T-helper 2 cell treated with Interferon-gamma antibody and Interleukin-4, amounts not matched to agents 5 μg/mL and 100 μg/mL, for 36 hours (primary cell): ENCODE measurements around the gene INSYN2A.
A peak's percentile ranks its signal among the peaks of the same experiment; 100 is the strongest.

Experiments
- DNase-seq: peaks from one replicate; pipeline ENCODE4 v3.0.0; 2021; ENCODE audit warnings: low spot score
- H3K27ac Mint-ChIP-seq: one replicate; pipeline ENCODE4 v1.8.0; 2021; ENCODE audit warnings: mild to moderate bottlenecking, mixed read lengths
- H3K27me3 Mint-ChIP-seq: one replicate; pipeline ENCODE4 v1.8.0; 2021; ENCODE audit warnings: low read depth, mixed read lengths
- H3K36me3 Mint-ChIP-seq: one replicate; pipeline ENCODE4 v1.8.0; 2021; ENCODE audit warnings: low read depth, mixed read lengths
- H3K4me1 Mint-ChIP-seq: one replicate; pipeline ENCODE4 v1.8.0; 2021; ENCODE audit warnings: low read depth, mixed read lengths
- H3K4me3 Mint-ChIP-seq: one replicate; pipeline ENCODE4 v1.8.0; 2022; ENCODE audit warnings: mild to moderate bottlenecking, moderate library complexity, mixed read lengths
- H3K9me3 Mint-ChIP-seq: one replicate; pipeline ENCODE4 v1.8.0; 2021; ENCODE audit warnings: mixed read lengths

Gene INSYN2A, protein sequence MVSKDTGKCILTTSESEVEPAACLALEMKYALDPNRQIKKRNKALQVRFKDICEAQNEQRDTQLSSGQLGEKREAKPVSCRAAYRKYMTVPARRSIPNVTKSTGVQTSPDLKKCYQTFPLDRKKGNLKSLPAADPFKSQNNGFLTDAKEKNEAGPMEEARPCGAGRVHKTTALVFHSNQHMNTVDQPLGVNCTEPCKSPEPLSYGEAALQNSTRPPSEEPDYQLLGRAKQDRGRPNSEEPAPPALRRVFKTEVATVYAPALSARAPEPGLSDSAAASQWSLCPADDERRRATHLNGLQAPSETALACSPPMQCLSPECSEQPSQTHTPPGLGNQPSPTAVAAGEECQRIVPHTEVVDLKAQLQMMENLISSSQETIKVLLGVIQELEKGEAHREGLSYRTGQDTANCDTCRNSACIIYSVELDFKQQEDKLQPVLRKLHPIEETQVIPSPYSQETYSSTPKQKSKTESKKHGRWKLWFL

DNA sequence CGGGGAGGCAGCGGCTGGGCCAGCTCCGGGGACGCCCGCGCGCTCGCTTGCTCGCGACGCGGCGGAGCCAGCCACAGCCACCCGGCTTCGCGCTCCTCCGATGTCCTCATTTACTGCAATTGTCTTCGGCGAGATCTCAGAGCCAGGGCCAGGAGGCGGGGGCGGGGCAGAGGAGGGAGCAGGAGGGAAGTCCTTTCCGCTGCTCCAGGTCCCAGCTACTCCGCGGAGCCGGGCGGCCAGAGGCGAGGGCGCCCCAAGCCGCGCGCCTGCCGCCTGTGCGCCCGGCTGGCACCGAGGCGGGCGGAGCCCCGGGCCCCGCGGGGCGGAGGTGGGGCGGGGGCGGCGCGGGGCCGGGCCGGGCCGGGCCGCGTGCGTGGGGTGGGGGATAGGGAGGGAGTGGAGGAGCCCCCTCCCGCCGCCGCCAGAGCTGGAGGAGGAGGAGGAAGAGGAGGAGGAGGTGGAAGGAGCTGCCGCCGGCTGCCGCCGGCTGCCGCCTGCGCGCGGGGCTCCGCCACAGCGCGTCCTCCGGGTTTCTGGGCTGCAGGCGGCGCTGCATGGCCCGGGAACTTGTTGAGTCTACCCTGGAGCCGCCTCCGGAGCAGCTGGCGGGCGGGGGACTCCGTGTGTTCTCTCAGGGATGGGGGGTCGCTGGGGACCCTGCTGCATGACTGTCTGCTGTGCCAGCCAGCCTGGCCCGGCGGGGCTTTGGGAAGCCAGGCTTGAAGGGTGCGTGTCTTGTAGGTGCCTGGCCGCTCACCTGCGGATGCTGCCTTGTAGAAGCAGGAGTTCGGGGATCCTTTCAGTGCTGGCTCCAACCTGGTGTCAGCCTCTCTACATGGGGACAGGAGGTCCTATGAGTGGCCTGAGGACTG is at the start of gene INSYN2A:
INSYN2A (minus strand) TSS at position 310 of the 872 bp plus-strand sequence. CDS start 20,196 bp downstream, outside the sequence.
- Mint-ChIP-seq H3K27ac (no peak within 1 kb of the TSS), H3K4me3 (no peak within 1 kb of the TSS), H3K36me3 (no peaks in the 10 kb centered on the region), H3K9me3 (no peaks in the 10 kb centered on the region), H3K27me3 (peaks cover 41% of the 10 kb centered on the region), H3K4me1 (no peaks in the 10 kb centered on the region)
- DNase-seq, result no peak

DNA sequence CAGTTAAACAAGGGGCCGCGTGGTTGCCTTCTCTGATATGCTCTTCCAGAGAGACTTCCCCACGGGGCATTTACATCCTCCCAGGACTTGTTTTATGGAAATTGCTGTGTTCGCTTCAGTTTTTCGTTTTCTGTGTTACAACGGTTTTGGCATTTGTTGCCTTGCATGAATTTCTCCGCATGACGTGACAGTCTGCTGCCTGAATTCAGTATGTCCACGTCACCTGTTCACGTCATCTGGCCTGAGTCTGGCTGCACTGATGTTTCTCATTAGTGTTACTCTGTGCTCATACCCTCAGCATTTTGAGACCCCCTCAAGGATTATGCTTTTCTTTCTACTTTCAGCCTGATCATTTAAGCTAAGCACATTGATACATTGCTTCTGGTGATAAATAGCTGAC is 49.1 kb upstream of the INSYN2A start:
- Mint-ChIP-seq H3K4me3 (no peak overlapping the region), H3K27ac (no peak overlapping the region), H3K36me3 (no peaks in the 10 kb centered on the region), H3K4me1 (no peaks in the 10 kb centered on the region), H3K27me3 (peaks cover 2% of the 10 kb centered on the region), H3K9me3 (no peaks in the 10 kb centered on the region)
- DNase-seq, result no peak

DNA sequence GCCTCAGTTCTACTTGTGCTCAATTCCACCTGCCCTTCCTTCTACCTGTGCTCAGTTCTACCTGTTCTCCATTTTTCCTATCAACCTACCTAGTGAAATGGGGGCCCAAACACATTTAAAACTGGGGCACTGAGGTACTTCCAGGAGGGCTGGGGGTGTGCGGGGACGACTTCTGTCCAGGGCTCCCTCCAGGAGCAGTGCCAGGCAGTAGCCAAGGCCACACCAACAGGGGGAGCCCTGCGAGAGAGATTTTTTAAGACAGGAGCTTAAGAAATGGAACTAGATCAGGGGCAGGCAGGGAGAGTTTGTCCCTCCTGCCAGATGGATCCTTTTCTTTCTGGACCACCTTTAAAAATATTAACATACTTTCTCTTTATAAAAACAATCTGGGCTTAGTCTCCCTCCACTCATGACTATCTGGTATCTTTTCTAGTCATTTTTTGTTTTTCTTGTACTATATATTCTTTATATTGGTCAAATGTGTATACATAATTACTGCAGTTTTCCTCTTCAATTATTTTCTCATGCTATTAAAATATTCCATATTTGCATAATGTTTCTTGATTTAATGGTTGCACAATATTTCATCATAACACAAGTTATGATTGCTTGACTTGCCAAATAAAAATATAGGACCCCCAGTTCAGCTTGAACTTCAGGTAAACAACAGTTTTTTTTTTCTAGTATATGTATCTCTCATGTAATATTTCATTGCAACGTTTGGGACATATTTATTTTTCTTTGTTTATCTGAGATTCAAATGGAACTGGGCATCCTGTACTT is 47.3 kb upstream of the INSYN2A start:
- H3K4me3 Mint-ChIP-seq, result no peak overlapping the region
- H3K4me1 Mint-ChIP-seq, result no peaks in the 10 kb centered on the region
- H3K27ac Mint-ChIP-seq, result no peak overlapping the region
- no peaks in the 10 kb centered on the region for H3K36me3 Mint-ChIP-seq
- peaks cover 2% of the 10 kb centered on the region for H3K27me3 Mint-ChIP-seq
- peak; percentile 6 for DNase-seq
- H3K9me3 Mint-ChIP-seq, result no peaks in the 10 kb centered on the region

DNA sequence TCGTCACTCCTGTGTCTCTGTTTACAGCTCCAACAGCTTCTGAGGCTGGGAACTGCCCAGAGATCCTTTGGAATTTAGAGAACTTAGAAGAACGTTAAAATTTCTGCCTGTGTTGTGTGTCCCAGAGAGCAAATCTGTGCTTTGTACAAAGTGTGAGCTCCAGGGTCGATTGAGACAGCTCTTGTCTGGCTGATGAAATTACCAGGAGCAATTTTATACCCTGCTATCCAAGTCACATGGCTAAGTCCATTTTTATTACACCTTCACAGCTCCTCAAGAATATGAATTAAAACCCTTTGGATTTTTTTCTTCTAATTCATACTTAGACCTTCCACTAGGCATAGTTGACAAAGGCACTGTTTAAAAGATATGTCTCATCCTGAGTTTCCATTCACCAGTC is 46.5 kb upstream of the INSYN2A start:
- DNase-seq, result no peak
- no peak overlapping the region for H3K27ac Mint-ChIP-seq
- peaks cover 2% of the 10 kb centered on the region for H3K27me3 Mint-ChIP-seq
- H3K36me3 Mint-ChIP-seq, result no peaks in the 10 kb centered on the region
- H3K4me1 Mint-ChIP-seq, result no peaks in the 10 kb centered on the region
- no peak overlapping the region for H3K4me3 Mint-ChIP-seq
- no peaks in the 10 kb centered on the region for H3K9me3 Mint-ChIP-seq

DNA sequence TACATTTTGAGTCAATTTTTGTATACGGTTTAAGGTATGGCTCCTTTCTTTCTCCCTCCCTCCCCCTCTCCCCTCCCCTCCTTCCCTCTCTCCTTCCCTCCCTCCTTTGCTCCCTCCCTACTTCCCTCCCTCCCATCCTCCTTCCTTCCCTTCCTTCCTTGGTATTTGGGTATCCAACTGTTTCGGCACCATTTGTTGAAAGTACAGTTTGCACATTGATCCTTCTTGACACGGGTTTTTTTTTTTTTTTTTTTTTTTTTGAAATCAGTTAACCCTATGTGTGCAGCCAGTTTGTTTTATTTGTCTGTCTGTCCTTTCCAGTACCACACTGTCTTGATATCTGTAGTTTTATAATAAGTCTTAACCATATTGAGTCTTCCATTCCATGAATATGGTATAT is 39.9 kb upstream of the INSYN2A start:
- Mint-ChIP-seq H3K36me3 (no peaks in the 10 kb centered on the region), H3K27ac (no peak overlapping the region), H3K4me3 (no peak overlapping the region), H3K27me3 (no peaks in the 10 kb centered on the region), H3K4me1 (no peaks in the 10 kb centered on the region), H3K9me3 (no peaks in the 10 kb centered on the region)
- DNase-seq, result no peak

DNA sequence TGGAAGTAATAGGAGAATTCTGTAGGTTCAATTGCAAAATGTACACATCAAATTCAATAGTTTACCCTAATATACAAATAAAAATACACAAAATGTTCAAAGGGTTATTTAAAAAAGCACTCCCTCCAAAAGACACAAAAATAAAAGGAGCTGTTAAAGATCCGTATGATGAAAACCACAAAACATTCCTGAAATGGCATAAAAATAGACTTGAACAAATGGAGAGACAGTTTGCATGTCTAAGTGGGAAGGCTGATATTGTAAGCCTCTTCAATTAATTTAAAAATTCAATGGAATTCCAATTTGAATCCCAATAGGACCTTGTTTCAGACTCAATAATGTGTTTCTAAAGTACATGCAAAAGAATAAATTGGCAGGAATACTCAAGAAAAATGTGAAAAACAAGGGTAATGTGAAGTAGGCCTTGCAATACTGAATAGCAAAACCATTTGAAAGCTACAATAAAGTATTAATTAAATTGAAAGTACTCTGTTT is 38.0 kb upstream of the INSYN2A start:
- no peaks in the 10 kb centered on the region for H3K27me3 Mint-ChIP-seq
- DNase-seq, result no peak
- no peaks in the 10 kb centered on the region for H3K36me3 Mint-ChIP-seq
- H3K9me3 Mint-ChIP-seq, result no peaks in the 10 kb centered on the region
- no peaks in the 10 kb centered on the region for H3K4me1 Mint-ChIP-seq
- no peak overlapping the region for H3K4me3 Mint-ChIP-seq
- no peak overlapping the region for H3K27ac Mint-ChIP-seq

DNA sequence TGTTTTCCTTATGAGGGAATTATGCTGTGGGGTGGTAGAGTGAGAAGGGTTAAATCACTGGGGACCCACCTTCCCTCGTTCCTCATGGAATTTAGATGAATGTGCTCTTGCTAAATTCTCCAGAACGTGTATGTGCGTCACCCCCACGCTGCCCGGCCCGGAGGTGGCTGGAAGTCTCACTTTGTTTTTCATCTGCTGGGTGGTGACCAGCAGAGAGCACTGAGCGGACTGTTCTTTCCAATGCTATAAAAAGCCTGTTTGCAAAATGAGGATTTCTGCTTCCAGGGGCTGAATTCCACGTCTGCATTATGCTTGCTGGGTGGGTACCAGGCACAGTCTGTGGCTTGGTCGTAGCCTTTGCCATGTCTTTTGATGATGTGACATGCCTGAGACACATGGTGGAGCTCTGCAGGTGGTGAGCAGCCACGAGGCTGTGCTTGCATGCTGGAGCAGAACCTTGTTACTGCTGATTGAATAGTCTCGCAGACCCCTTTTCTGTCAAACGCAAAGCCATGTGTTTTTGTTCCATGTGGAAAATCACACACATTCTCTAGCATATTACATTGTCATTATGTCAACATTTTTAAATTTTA is 31.9 kb upstream of the INSYN2A start:
- Mint-ChIP-seq H3K9me3 (no peaks in the 10 kb centered on the region), H3K27ac (no peak overlapping the region), H3K4me1 (no peaks in the 10 kb centered on the region), H3K36me3 (no peaks in the 10 kb centered on the region), H3K27me3 (no peaks in the 10 kb centered on the region), H3K4me3 (no peak overlapping the region)
- DNase-seq, result no peak

DNA sequence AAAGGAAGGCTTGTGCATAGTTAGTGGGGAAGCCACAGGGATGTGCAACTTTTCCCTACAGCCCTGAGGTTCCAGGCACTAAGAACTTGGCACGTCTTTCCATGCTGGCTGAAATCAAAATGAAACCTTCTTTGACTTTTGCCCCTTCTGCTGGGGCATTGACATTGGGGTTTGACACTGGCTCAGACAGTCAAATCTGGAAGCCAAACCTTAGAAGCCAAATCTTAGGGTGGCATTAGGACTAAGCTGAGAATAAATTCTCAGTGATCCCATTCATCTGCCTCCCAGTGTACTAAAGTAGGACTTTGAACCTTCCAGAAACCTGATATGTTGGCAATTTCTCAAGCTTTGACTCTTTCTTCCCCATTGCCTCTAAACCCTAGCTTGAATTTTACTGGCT is 31.3 kb upstream of the INSYN2A start:
- no peaks in the 10 kb centered on the region for H3K27me3 Mint-ChIP-seq
- H3K27ac Mint-ChIP-seq, result no peak overlapping the region
- H3K36me3 Mint-ChIP-seq, result no peaks in the 10 kb centered on the region
- H3K4me1 Mint-ChIP-seq, result no peaks in the 10 kb centered on the region
- DNase-seq, result no peak
- H3K9me3 Mint-ChIP-seq, result no peaks in the 10 kb centered on the region
- H3K4me3 Mint-ChIP-seq, result no peak overlapping the region

DNA sequence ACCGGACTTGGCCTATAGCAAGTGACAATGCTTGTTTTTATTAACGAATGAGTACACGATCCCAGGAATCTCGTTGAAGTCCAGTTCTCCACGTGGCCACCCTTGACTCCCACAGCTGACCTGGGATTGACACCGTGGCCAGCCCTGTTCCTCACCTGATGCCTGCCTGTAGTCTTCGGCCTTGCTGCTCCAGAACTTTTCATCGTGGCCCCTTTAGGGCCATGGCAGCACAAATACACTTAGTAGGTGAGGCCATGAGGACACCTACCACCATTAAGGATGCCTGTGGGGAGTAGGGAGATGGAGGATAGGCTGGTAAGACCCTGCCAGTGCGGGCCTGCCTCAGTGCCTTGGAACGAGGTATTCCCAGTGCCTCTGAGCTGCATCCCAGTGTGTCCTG is 30.6 kb upstream of the INSYN2A start:
- H3K4me3 Mint-ChIP-seq, result no peak overlapping the region
- H3K4me1 Mint-ChIP-seq, result no peaks in the 10 kb centered on the region
- no peaks in the 10 kb centered on the region for H3K9me3 Mint-ChIP-seq

DNA sequence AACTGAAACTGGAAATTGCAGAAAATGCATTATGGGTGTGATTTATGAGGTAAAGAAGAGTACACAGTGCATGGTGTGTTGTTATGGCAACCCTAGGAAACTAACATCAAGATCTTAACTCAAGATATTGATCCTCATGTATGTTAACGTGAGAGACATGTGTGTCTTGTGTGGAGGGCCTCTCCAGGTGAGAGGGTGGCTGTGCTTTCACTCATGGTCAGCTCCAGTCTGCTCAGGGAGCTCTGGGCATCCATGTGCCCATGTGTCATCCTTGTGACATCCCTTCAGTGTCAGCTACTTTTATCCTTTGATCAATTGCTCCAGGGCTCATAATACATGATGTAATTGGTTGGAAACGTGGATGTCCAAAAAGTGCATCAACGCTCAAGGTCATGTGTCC is 24.9 kb upstream of the INSYN2A start:
- peaks cover 4% of the 10 kb centered on the region for H3K9me3 Mint-ChIP-seq
- H3K4me1 Mint-ChIP-seq, result no peaks in the 10 kb centered on the region
- H3K36me3 Mint-ChIP-seq, result no peaks in the 10 kb centered on the region
- no peaks in the 10 kb centered on the region for H3K27me3 Mint-ChIP-seq
- no peak overlapping the region for H3K27ac Mint-ChIP-seq
- H3K4me3 Mint-ChIP-seq, result no peak overlapping the region
- no peak for DNase-seq

More for the DNA sequence above, 30.6 kb upstream of the INSYN2A start:
- DNase-seq, result no peak
- no peak overlapping the region for H3K27ac Mint-ChIP-seq
- H3K36me3 Mint-ChIP-seq, result no peaks in the 10 kb centered on the region
- no peaks in the 10 kb centered on the region for H3K27me3 Mint-ChIP-seq

DNA sequence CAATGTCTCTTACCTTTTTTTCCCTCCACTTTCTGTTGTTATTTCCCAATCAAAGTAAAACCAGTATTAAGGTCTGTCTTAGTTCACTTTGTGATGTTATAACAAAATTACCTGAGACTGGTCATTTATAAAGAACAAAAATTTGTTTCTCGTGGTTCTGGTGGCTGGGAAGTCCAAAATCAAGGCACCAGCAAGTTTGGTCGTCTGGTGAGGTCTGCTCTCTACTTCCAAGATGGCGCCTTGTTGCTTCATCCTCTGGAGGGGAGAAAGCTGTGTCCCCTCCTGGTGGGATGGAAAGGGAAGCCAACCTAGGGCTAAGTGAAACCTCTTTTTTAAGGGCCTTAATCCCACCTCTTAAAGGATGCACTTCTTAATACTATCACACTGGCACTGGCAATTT is 22.3 kb upstream of the INSYN2A start:
- Mint-ChIP-seq H3K4me3 (no peak overlapping the region), H3K27ac (no peak overlapping the region), H3K9me3 (peaks cover 4% of the 10 kb centered on the region), H3K36me3 (no peaks in the 10 kb centered on the region), H3K4me1 (no peaks in the 10 kb centered on the region), H3K27me3 (no peaks in the 10 kb centered on the region)
- DNase-seq, result no peak

DNA sequence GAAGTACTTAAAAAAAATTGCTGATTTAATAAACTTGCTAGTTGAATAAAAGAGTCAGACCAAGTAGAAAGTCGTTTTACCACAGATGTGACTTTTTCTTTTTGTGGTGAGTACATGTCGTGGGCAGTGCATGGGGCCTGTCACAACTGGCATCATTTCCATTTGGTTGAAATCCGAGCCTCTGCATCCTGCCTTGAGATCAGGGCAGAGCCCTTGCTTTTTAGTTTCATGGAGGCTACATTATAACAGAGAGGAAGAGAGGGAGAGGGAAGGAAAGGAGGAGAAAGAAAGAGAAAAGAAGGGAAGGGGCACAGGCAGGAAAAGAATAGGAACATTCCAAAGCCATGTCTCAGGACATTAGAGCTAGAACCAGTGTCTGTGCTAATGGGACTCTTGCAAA is 20.4 kb upstream of the INSYN2A start:
- Mint-ChIP-seq H3K9me3 (peaks cover 4% of the 10 kb centered on the region), H3K4me3 (no peak overlapping the region), H3K27ac (no peak overlapping the region), H3K27me3 (no peaks in the 10 kb centered on the region), H3K36me3 (no peaks in the 10 kb centered on the region), H3K4me1 (no peaks in the 10 kb centered on the region)
- no peak for DNase-seq

DNA sequence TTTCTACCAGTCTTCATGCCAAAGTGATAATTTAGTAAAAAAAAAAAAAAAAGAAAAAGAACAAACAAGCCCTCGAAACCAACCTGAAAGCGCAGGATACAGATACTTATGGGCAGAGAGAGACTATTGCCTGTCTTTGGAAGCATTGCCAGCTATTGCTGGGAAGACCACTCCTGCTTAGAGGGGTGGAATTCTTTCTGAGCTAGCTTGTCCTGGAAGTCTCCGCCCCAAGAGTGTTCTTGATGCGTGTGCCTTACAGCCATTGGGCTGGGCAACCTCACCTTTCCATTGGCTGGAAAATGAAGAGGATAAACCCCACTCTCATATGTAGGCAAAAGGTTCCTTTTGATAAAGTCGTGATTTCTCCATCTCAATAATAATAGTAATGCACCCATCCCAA is 19.9 kb upstream of the INSYN2A start:
- H3K4me1 Mint-ChIP-seq, result no peaks in the 10 kb centered on the region
- no peak overlapping the region for H3K4me3 Mint-ChIP-seq
- H3K27me3 Mint-ChIP-seq, result no peaks in the 10 kb centered on the region

More for the DNA sequence above, 19.9 kb upstream of the INSYN2A start:
- DNase-seq, result no peak
- Mint-ChIP-seq H3K27ac (no peak overlapping the region), H3K36me3 (no peaks in the 10 kb centered on the region), H3K9me3 (peaks cover 4% of the 10 kb centered on the region)
